Esophagus muscularis mucosa (tissue), 3 donors: ENCODE measurements around the gene PLXNA4.

Experiments used
- CTCF ChIP-seq, 3 experiments: fragments of 200-600 bp in 2 of 3; fragments of 450-650 bp in 1 of 3; sonication (generic) in 2 of 3; IDR thresholded peaks; one replicate each; pipeline ENCODE4 v1.5.1; 2017 to 2019; ENCODE audit warnings: antibody characterized with exemption in 3 of 3, mild to moderate bottlenecking in 2 of 3, moderate library complexity in 1 of 3
- POLR2A ChIP-seq: fragments of 450-650 bp; IDR thresholded peaks from one replicate; pipeline ENCODE4 v1.6.1; 2017; ENCODE audit warnings: antibody characterized with exemption, moderate library complexity, mild to moderate bottlenecking, low read depth

GRCh38 chr7:132383962-132384361, 192.3 kb downstream of the PLXNA4 start:
- TF ChIP-seq CTCF (IDR thresholded peaks at IDR 0.05), result no peak
- TF ChIP-seq POLR2A, result no peak
